NB4 (cell line): ENCODE measurements around the gene ARID3A.

ENCODE experiments used
- TF ChIP-seq, protein P1 (sequence below): IDR thresholded peaks from one replicate; pipeline ENCODE4 v1.5.1; 2012; ENCODE audit warnings: low read depth, low read length
- TF ChIP-seq, protein P2 (sequence below): IDR thresholded peaks from 2 replicates; pipeline ENCODE4 v1.6.1; 2011; ENCODE audit warnings: low read depth, low read length

DNA sequence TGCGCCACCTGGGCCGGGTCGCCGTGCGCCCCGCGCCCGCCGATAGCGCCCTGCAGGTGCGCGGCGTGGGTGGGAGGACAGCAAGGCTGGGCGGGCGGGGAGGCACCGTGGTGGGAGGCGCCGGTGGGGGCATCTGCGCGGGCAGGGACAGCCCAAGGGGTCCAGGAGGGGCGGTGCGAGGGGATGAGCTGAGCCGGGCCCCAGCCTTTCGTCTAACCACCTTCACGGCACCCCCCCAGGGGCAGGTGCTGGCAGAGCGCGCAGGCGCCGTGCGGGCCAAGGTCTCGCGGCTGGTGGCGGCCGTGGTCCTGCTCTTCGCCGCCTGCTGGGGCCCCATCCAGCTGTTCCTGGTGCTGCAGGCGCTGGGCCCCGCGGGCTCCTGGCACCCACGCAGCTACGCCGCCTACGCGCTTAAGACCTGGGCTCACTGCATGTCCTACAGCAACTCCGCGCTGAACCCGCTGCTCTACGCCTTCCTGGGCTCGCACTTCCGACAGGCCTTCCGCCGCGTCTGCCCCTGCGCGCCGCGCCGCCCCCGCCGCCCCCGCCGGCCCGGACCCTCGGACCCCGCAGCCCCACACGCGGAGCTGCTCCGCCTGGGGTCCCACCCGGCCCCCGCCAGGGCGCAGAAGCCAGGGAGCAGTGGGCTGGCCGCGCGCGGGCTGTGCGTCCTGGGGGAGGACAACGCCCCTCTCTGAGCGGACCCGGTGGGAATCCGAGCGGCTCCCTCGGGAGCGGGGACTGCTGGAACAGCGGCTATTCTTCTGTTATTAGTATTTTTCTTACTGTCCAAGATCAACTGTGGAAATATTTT, 5.6 kb upstream of the ARID3A start:
- TF ChIP-seq, protein P1, sequence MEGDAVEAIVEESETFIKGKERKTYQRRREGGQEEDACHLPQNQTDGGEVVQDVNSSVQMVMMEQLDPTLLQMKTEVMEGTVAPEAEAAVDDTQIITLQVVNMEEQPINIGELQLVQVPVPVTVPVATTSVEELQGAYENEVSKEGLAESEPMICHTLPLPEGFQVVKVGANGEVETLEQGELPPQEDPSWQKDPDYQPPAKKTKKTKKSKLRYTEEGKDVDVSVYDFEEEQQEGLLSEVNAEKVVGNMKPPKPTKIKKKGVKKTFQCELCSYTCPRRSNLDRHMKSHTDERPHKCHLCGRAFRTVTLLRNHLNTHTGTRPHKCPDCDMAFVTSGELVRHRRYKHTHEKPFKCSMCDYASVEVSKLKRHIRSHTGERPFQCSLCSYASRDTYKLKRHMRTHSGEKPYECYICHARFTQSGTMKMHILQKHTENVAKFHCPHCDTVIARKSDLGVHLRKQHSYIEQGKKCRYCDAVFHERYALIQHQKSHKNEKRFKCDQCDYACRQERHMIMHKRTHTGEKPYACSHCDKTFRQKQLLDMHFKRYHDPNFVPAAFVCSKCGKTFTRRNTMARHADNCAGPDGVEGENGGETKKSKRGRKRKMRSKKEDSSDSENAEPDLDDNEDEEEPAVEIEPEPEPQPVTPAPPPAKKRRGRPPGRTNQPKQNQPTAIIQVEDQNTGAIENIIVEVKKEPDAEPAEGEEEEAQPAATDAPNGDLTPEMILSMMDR, result no peak
- TF ChIP-seq, protein P2, sequence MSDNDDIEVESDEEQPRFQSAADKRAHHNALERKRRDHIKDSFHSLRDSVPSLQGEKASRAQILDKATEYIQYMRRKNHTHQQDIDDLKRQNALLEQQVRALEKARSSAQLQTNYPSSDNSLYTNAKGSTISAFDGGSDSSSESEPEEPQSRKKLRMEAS, result no peak
